ENCODE measurements around the gene CTSH.
"Not testable (repeated sequence)": the region's sequence is repeated elsewhere in the genome, so short reads cannot be mapped to it uniquely, and the experiment has no call there.

The CTSH gene

GRCh38 chr15:78921940-78922339 lies 22.9 kb downstream of the CTSH start:
- DNase-seq: no peak

- DNase-seq: no peak
Observed at GRCh38 chr15:78921517-78921916, 23.3 kb downstream of the CTSH start.

GRCh38 chr15:78917888-78918287 lies 27.0 kb downstream of the CTSH start:
- no peak for DNase-seq

- no peak for DNase-seq
Observed at GRCh38 chr15:78916088-78916487, 28.8 kb downstream of the CTSH start.

- peak in 2 of 3 experiments; percentile 12 to 18 for DNase-seq
Observed at GRCh38 chr15:78915341-78916087, 29.3 kb downstream of the CTSH start.

GRCh38 chr15:78914027-78914764 lies 30.6 kb downstream of the CTSH start:
- no peak for DNase-seq

GRCh38 chr15:78913012-78913411 lies 31.8 kb downstream of the CTSH start:
- no peak for DNase-seq

GRCh38 chr15:78912316-78912715 lies 32.5 kb downstream of the CTSH start:
- DNase-seq: no peak

GRCh38 chr15:78910271-78910670 lies 34.6 kb downstream of the CTSH start:
- DNase-seq: no peak

- DNase-seq: peak in 2 of 3 experiments; percentile 26 to 29
Observed at GRCh38 chr15:78909791-78910228, 35.0 kb downstream of the CTSH start.

GRCh38 chr15:78909160-78909695 lies 35.6 kb downstream of the CTSH start:
- no peak for DNase-seq

- DNase-seq: peak in 1 of 3 experiments; percentile 22
Observed at GRCh38 chr15:78907577-78907976, 37.3 kb downstream of the CTSH start.

- no peak for DNase-seq
Observed at GRCh38 chr15:78906316-78906620, 38.6 kb downstream of the CTSH start.

- DNase-seq: no peak
Observed at GRCh38 chr15:78904599-78905358, 40.1 kb downstream of the CTSH start.

GRCh38 chr15:78902281-78903032 lies 42.4 kb downstream of the CTSH start:
- DNase-seq: not testable (repeated sequence)

- DNase-seq: not testable (repeated sequence)
Observed at GRCh38 chr15:78900819-78901533, 43.9 kb downstream of the CTSH start.

- no peak for DNase-seq
Observed at GRCh38 chr15:78898540-78898939, 46.3 kb downstream of the CTSH start.

- no peak for DNase-seq
Observed at GRCh38 chr15:78895471-78895870, 49.4 kb downstream of the CTSH start.

- no peak for DNase-seq
Observed at GRCh38 chr15:78893538-78893937, 51.3 kb downstream of the CTSH start.

GRCh38 chr15:78889000-78889399 lies 55.8 kb downstream of the CTSH start:
- peak in 1 of 3 experiments; percentile 16 for DNase-seq

- DNase-seq: no peak
Observed at GRCh38 chr15:78881681-78882080, 63.2 kb downstream of the CTSH start.

- DNase-seq: no peak
Observed at GRCh38 chr15:78880813-78881212, 64.0 kb downstream of the CTSH start.
